ENCODE results near the gene POLG2. TPM values are rescaled to one million over a fixed set of nuclear protein-coding genes. Genes with fewer than 3 reads are reported as not detected.
A peak's percentile ranks its signal among the peaks of the same experiment; 100 is the strongest.

The POLG2 gene
- total RNA-seq, 2 donors from 2014 or later = 27.1 to 33.9 TPM

- H3K27me3 ChIP-seq (ENCODE audit: control insufficient read depth, insufficient read depth, low read length, poor library complexity, severe bottlenecking) = no peaks in the 10 kb centered on the region
- no peak overlapping the region for H3K27ac ChIP-seq (ENCODE audit: low read depth, low read length)
- peaks cover 96% of the 10 kb centered on the region for H3K36me3 ChIP-seq (ENCODE audit: control insufficient read depth, insufficient read depth, low read length)
- Mint-ChIP-seq H3K4me1 (no peaks in the 10 kb centered on the region), H3K36me3 (ENCODE audit: low read depth) (peaks cover 73% of the 10 kb centered on the region), H3K4me3 (no peak overlapping the region), H3K9me3 (no peaks in the 10 kb centered on the region), H3K27ac (peak overlapping the region; percentile 37), H3K27me3 (ENCODE audit: insufficient read depth) (no peaks in the 10 kb centered on the region)
- DNase-seq = no peak
- no peaks in the 10 kb centered on the region for H3K9me3 ChIP-seq (ENCODE audit: control insufficient read depth, low read length)
- TF ChIP-seq, protein P1, sequence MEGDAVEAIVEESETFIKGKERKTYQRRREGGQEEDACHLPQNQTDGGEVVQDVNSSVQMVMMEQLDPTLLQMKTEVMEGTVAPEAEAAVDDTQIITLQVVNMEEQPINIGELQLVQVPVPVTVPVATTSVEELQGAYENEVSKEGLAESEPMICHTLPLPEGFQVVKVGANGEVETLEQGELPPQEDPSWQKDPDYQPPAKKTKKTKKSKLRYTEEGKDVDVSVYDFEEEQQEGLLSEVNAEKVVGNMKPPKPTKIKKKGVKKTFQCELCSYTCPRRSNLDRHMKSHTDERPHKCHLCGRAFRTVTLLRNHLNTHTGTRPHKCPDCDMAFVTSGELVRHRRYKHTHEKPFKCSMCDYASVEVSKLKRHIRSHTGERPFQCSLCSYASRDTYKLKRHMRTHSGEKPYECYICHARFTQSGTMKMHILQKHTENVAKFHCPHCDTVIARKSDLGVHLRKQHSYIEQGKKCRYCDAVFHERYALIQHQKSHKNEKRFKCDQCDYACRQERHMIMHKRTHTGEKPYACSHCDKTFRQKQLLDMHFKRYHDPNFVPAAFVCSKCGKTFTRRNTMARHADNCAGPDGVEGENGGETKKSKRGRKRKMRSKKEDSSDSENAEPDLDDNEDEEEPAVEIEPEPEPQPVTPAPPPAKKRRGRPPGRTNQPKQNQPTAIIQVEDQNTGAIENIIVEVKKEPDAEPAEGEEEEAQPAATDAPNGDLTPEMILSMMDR (conservative IDR thresholded peaks at IDR 0.05) = no peak
- 95 to 96% methylated on average over 5 of the region's 6 CpGs for WGBS, 2 experiments (ENCODE audit: insufficient coverage in 1 of 2, insufficient read length in 1 of 2)
- H3K4me3 ChIP-seq (ENCODE audit: low read length) = no peak overlapping the region
- H3K9ac ChIP-seq (ENCODE audit: extremely low read depth, low read length, poor library complexity, severe bottlenecking) = no peak overlapping the region
- no peaks in the 10 kb centered on the region for H3K4me1 ChIP-seq (ENCODE audit: control insufficient read depth, insufficient read depth, low read length)
These were observed 38.5 kb upstream of the POLG2 start for GRCh38 chr17:64535357-64535756.

DNA sequence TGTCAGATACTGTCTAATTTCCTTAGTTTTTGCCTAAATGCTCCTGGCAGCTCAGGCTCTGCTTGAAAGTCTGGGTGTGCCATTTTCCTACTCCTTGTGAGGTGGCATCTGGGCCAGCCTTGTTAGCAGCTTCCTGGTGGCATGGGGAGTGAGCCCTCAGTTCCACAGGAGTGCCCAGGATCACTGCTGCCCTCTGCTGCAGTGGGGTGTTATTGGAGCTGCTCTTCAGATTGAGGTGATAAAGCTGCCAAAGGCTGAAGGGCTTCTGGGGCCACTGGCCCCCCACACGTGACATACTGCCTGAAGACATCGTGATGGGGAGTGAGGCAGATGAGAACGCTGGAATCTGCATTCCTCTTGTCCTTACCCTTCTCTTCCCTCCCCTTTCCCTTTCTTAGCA lies 37.3 kb upstream of the POLG2 start:
- H3K27me3 Mint-ChIP-seq (ENCODE audit: insufficient read depth) = no peaks in the 10 kb centered on the region
- no peak for DNase-seq
- no peaks in the 10 kb centered on the region for H3K9me3 Mint-ChIP-seq
- H3K4me3 ChIP-seq (ENCODE audit: low read length) = no peak overlapping the region
- 94% methylated on average over 3 of the region's 3 CpGs; no CpG with 5 or more reads in 1 of the 2 experiments for WGBS, 2 experiments (ENCODE audit: insufficient coverage in 1 of 2, insufficient read length in 1 of 2)
- H3K27ac ChIP-seq (ENCODE audit: low read depth, low read length) = no peak overlapping the region
- no peak overlapping the region for H3K9ac ChIP-seq (ENCODE audit: extremely low read depth, low read length, poor library complexity, severe bottlenecking)
- H3K4me1 ChIP-seq (ENCODE audit: control insufficient read depth, insufficient read depth, low read length) = no peaks in the 10 kb centered on the region
- H3K27ac Mint-ChIP-seq = no peak overlapping the region
- peaks cover 75% of the 10 kb centered on the region for H3K36me3 Mint-ChIP-seq (ENCODE audit: low read depth)
- H3K27me3 ChIP-seq (ENCODE audit: control insufficient read depth, insufficient read depth, low read length, poor library complexity, severe bottlenecking) = no peaks in the 10 kb centered on the region
- no peak overlapping the region for H3K4me3 Mint-ChIP-seq
- H3K9me3 ChIP-seq (ENCODE audit: control insufficient read depth, low read length) = no peaks in the 10 kb centered on the region
- TF ChIP-seq, protein P1 (conservative IDR thresholded peaks at IDR 0.05) = no peak
- H3K36me3 ChIP-seq (ENCODE audit: control insufficient read depth, insufficient read depth, low read length) = peaks cover 97% of the 10 kb centered on the region
- H3K4me1 Mint-ChIP-seq = no peaks in the 10 kb centered on the region

- no peak for DNase-seq
- WGBS, 2 experiments (ENCODE audit: insufficient coverage in 1 of 2, insufficient read length in 1 of 2) = 96 to 100% methylated on average over 2 of the region's 2 CpGs
- Histone ChIP-seq H3K27ac (ENCODE audit: low read depth, low read length) (no peak overlapping the region), H3K4me1 (ENCODE audit: control insufficient read depth, insufficient read depth, low read length) (no peaks in the 10 kb centered on the region), H3K36me3 (ENCODE audit: control insufficient read depth, insufficient read depth, low read length) (peaks cover 98% of the 10 kb centered on the region), H3K4me3 (ENCODE audit: low read length) (no peak overlapping the region), H3K9ac (ENCODE audit: extremely low read depth, low read length, poor library complexity, severe bottlenecking) (no peak overlapping the region), H3K9me3 (ENCODE audit: control insufficient read depth, low read length) (no peaks in the 10 kb centered on the region), H3K27me3 (ENCODE audit: control insufficient read depth, insufficient read depth, low read length, poor library complexity, severe bottlenecking) (no peaks in the 10 kb centered on the region)
- Mint-ChIP-seq H3K4me1 (no peaks in the 10 kb centered on the region), H3K4me3 (no peak overlapping the region), H3K9me3 (no peaks in the 10 kb centered on the region), H3K27me3 (ENCODE audit: insufficient read depth) (no peaks in the 10 kb centered on the region), H3K36me3 (ENCODE audit: low read depth) (peaks cover 77% of the 10 kb centered on the region), H3K27ac (no peak overlapping the region)
- TF ChIP-seq, protein P1 (conservative IDR thresholded peaks at IDR 0.05) = no peak
These were observed 36.9 kb upstream of the POLG2 start for GRCh38 chr17:64533784-64534183.

All from endodermal cell (in vitro differentiated cells).